Natural killer cell (primary cell): ENCODE results near the gene MICAL2. TPM values are rescaled to one million over a fixed set of nuclear protein-coding genes. Genes with fewer than 3 reads are reported as not detected.
A peak's percentile ranks its signal among the peaks of the same experiment; 100 is the strongest.

Experiments used
- ATAC-seq, 3 donors: fragments of 150-1000 bp in 2 of 3; fragments of 200-7000 bp in 1 of 3; cut with Tn5 transposase; 1 replicate in 1 of 3; 2 replicates in 2 of 3; pipeline ENCODE4 v1.10.0; 2021; ENCODE audit warnings: mild to moderate bottlenecking in 2 of 3, moderate library complexity in 2 of 3
- DNase-seq, 2 donors: peaks; one replicate each; pipeline versions ENCODE4 v3.0.0 to v3.0.0-alpha.2; 2013 to 2021; ENCODE audit warnings: mixed read lengths in 1 of 2
- H3K27ac ChIP-seq: one replicate; pipeline ENCODE4 v1.5.1; 2013; ENCODE audit warnings: mild to moderate bottlenecking, low read length
- H3K27me3 ChIP-seq: one replicate; pipeline ENCODE4 v1.6.1; 2013; ENCODE audit warnings: low read length; ENCODE audit not compliant: control insufficient read depth, insufficient read depth
- H3K36me3 ChIP-seq: one replicate; pipeline ENCODE4 v1.6.1; 2013; ENCODE audit warnings: low read length; ENCODE audit not compliant: control insufficient read depth, insufficient read depth
- H3K4me1 ChIP-seq: one replicate; pipeline ENCODE4 v1.6.1; 2013; ENCODE audit warnings: low read length; ENCODE audit not compliant: control insufficient read depth, insufficient read depth
- H3K4me3 ChIP-seq: one replicate; pipeline ENCODE4 v1.5.1; 2013; ENCODE audit warnings: low read length
- H3K9me3 ChIP-seq: one replicate; pipeline ENCODE4 v1.6.1; 2013; ENCODE audit warnings: low read length; ENCODE audit not compliant: control insufficient read depth, insufficient read depth
- H3K27ac Mint-ChIP-seq, 2 donors: one replicate each; pipeline ENCODE4 v1.8.0; 2022; ENCODE audit warnings: mild to moderate bottlenecking in 2 of 2, mixed read lengths in 2 of 2, moderate library complexity in 1 of 2
- H3K27me3 Mint-ChIP-seq, 2 donors: one replicate each; pipeline ENCODE4 v1.8.0; 2022; ENCODE audit warnings: low read depth in 2 of 2, mixed read lengths in 2 of 2
- H3K36me3 Mint-ChIP-seq: one replicate; pipeline ENCODE4 v1.8.0; 2022; ENCODE audit warnings: mixed read lengths
- H3K4me1 Mint-ChIP-seq, 2 donors: one replicate each; pipeline ENCODE4 v1.8.0; 2022; ENCODE audit warnings: mixed read lengths in 2 of 2
- H3K4me3 Mint-ChIP-seq: one replicate; pipeline ENCODE4 v1.8.0; 2022; ENCODE audit warnings: mild to moderate bottlenecking, moderate library complexity, mixed read lengths
- H3K9me3 Mint-ChIP-seq, 2 donors: one replicate each; pipeline ENCODE4 v1.8.0; 2022; ENCODE audit warnings: mixed read lengths in 2 of 2
- WGBS: methylation state at CpG from one replicate; pipeline ENCODE4 v1.1.7; 2013; ENCODE audit warnings: missing lambda C conversion rate; ENCODE audit not compliant: insufficient coverage; 5-methylcytosine and 5-hydroxymethylcytosine counted together
- intact Hi-C: fragments of 100-400 bp; cut with micrococcal nuclease; formaldehyde crosslinking; loops from one replicate; pipeline ENCODE4 v1.14.2; 2022
- total RNA-seq, 4 donors: library from RNA; stranded (reverse); fragments of 120-200 nt in 1 of 4; gene quantifications; one replicate each; pipeline versions ENCODE4 v1.2.3 to v1.2.4, GENCODE V29; 2013 to 2022
- TF ChIP-seq, protein P1 (sequence below): fragments of 200-600 bp; IDR thresholded peaks from one replicate; pipeline ENCODE4 v1.8.0; 2022; ENCODE audit warnings: antibody characterized with exemption

The MICAL2 gene
- total RNA-seq, 3 donors from 2014 or later (not counting 1 experiment from before 2014, with no cell fraction given) = 54.6 to 68.6 (median 57.4) TPM

DNA sequence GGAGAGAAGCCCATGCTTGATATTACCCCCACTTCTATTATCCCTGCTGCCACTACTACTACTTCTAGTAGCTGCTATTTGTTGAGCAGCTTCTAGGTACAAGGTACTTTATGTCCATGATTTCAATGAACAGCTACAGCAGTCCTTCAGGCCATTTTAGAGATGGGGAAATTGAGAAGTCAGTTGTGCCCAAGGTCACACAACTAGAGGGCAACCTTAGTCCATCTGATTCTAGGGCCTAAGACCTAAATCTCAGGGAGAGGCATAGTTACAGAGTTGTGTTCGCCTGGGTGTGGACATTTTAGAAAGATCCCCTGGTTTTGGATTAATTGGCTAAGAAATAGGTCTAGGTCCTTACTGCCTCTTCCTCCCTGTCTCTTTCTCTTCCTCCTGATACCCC, 52.3 kb downstream of the MICAL2 start:
- Mint-ChIP-seq H3K27me3 (peaks cover 0 to 3% of the 10 kb centered on the region in 2 donors), H3K4me1 (peaks cover 8 to 34% of the 10 kb centered on the region in 2 donors), H3K27ac (no peak overlapping the region), H3K4me3 (no peak overlapping the region), H3K36me3 (no peaks in the 10 kb centered on the region), H3K9me3 (no peaks in the 10 kb centered on the region)
- no peak for ATAC-seq
- intact Hi-C loops = no loop called here
- no peaks in the 10 kb centered on the region for H3K9me3 ChIP-seq
- H3K27me3 ChIP-seq = no peaks in the 10 kb centered on the region
- TF ChIP-seq, protein P1, sequence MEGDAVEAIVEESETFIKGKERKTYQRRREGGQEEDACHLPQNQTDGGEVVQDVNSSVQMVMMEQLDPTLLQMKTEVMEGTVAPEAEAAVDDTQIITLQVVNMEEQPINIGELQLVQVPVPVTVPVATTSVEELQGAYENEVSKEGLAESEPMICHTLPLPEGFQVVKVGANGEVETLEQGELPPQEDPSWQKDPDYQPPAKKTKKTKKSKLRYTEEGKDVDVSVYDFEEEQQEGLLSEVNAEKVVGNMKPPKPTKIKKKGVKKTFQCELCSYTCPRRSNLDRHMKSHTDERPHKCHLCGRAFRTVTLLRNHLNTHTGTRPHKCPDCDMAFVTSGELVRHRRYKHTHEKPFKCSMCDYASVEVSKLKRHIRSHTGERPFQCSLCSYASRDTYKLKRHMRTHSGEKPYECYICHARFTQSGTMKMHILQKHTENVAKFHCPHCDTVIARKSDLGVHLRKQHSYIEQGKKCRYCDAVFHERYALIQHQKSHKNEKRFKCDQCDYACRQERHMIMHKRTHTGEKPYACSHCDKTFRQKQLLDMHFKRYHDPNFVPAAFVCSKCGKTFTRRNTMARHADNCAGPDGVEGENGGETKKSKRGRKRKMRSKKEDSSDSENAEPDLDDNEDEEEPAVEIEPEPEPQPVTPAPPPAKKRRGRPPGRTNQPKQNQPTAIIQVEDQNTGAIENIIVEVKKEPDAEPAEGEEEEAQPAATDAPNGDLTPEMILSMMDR = no peak
- peaks cover 14% of the 10 kb centered on the region for H3K36me3 ChIP-seq
- DNase-seq = peak in 1 of 2 donors; percentile 22
- H3K27ac ChIP-seq = no peak overlapping the region
- H3K4me1 ChIP-seq = peaks cover 18% of the 10 kb centered on the region
- no peak overlapping the region for H3K4me3 ChIP-seq
- WGBS = no CpG with 5 or more reads among the region's 1 CpG

DNA sequence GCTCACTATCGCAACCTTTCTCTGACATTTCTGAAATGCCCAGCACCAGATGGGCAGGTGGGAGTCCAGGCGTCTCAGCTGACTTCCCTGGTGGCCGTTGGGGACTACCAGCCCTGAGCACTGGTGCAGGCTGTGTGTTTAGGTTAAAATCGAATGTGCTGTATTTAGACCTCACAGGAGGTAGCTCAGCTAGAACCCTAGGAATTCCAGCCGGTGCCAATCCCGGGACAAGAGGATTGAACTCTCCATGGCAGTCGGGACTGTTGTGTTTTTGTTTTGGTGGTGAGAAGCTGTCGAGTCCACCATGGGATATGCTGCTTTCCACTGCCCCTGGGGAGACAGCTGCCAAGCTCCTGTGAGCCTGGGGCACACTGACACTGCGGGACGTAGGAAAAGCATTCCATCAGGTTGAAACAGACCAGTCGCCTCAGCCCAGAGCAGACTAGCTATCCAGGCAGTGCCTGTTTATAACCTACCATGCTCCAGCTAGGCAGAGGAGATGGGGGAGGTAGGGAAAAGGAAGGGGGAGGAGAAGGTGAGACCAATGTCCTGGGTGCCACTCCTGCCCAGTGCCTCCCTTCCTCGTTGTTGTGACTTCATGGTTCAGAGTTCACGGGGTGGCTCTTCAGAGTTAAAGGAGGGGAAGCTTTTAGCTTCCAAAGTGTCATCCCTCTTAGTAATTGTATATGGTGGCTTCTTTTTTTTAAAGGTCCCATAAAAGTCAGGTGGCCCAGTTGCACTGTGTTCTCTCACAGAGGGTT, 53.0 kb downstream of the MICAL2 start:
- ATAC-seq (no peak), DNase-seq (no peak)
- Mint-ChIP-seq H3K4me1 (peaks cover 7 to 32% of the 10 kb centered on the region in 2 donors), H3K4me3 (no peak overlapping the region), H3K9me3 (no peaks in the 10 kb centered on the region), H3K27me3 (peaks cover 0 to 3% of the 10 kb centered on the region in 2 donors), H3K36me3 (no peaks in the 10 kb centered on the region), H3K27ac (no peak overlapping the region)
- TF ChIP-seq, protein P1 = no peak
- peaks cover 18% of the 10 kb centered on the region for H3K4me1 ChIP-seq
- intact Hi-C loops = no loop called here
- no peaks in the 10 kb centered on the region for H3K9me3 ChIP-seq
- H3K36me3 ChIP-seq = peaks cover 16% of the 10 kb centered on the region
- WGBS = 94% methylated on average over 13 of the region's 13 CpGs
- H3K27ac ChIP-seq = no peak overlapping the region
- no peaks in the 10 kb centered on the region for H3K27me3 ChIP-seq
- no peak overlapping the region for H3K4me3 ChIP-seq

DNA sequence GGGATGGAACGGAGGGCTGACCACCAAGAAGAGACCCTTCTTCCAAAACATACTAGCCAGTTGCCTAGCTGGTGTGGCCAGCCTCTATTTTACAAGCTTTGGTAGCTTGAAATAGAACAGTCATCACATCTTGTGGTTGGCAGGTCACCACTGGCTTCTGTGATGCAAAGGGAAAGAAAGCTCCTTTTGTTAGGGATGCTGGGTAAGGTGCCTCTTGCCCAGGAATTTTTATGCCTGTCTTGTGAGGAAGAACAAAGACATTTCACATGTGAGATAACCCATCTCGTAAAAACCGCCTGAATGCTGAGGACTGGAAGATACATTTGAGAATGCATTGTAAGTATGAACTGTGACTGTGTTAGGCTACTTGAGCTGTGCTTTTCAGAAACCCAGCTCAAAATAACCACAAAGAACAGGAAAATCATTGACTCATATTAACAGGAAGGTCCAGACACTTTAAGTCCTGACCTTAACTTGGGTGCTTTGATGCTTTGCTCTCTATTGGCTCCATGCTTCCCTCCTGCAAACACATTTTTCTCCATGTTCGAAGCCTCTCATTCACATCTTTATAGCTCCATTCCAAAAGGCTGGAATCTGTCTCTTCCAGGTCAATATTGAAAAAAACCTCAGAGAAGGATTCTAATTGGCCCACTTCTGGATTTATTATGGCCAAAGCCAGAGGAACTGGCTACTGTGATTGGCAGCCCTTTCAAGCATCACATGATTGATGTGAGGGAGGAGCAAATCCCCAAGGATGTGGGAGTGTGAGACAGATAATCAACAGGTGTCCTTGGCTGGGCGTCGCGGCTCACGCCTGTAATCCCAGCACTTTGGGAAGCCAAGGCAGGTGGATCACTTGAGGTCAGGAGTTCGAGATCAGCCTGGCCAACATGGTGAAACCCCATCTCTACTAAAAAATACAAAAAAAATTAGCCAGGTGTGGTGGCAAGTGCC, 53.9 kb downstream of the MICAL2 start:
- Mint-ChIP-seq H3K27me3 (peaks cover 0 to 3% of the 10 kb centered on the region in 2 donors), H3K4me3 (no peak overlapping the region), H3K27ac (no peak overlapping the region), H3K4me1 (peaks cover 7 to 32% of the 10 kb centered on the region in 2 donors), H3K36me3 (no peaks in the 10 kb centered on the region), H3K9me3 (no peaks in the 10 kb centered on the region)
- WGBS = 93% methylated on average over 8 of the region's 9 CpGs
- Histone ChIP-seq H3K9me3 (no peaks in the 10 kb centered on the region), H3K4me1 (peaks cover 18% of the 10 kb centered on the region), H3K36me3 (peaks cover 16% of the 10 kb centered on the region), H3K27ac (no peak overlapping the region), H3K4me3 (no peak overlapping the region), H3K27me3 (no peaks in the 10 kb centered on the region)
- no peak for DNase-seq
- TF ChIP-seq, protein P1 = no peak
- intact Hi-C loops = loop anchor here (5.0 kb wide), 1 partner anchor 73 kb away; no protein-coding TSS in a partner anchor
- ATAC-seq = no peak
